ENCODE results near the gene TIMM29.

TIMM29 gene

DNA sequence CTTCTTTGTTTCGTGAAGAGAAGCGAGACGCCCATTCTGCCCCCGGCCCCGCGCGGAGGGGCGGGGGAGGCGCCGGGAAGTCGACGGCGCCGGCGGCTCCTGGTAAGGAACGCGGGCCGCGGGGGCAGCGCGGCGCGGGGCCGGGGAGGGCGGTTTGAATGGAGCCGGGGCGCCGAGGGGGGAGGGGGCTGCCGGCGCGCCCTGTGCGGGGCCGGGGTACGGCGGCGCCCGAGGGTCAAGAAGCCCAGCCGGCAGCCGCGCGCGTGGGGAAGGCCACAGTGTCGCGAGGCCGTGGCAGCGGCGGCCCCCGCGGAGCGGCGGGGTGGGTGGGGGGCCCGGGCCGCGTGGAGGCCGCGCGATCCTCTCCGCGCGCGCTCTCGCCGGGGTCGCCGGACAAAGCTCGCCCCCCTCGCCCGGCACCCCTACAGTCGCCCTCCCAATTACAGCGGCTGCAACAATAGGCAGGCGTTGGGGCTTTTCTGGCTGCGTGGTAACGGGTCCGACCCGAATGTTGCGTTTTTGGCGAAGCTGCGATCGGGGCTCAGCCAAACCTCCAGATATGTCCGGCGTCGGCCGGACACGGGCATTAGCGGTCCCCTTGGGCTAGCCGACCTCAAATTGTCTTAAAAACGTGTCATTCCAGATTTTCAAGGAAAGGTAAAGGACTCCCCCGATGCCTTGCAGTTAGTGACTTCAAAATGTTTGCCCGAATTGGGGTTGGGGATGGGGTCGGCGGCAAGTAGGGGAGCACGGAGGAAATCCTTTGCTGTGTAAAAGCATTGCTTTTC, 32.7 kb downstream of the TIMM29 start:
- Mint-ChIP-seq H3K27me3 (ENCODE audit: low read depth, poor library complexity) (no peaks in the 10 kb centered on the region), H3K27ac (peak overlapping the region; percentile 96), H3K36me3 (ENCODE audit: low read depth) (peaks cover 26% of the 10 kb centered on the region), H3K4me1 (peaks cover 37% of the 10 kb centered on the region), H3K9me3 (peaks cover 3% of the 10 kb centered on the region), H3K4me3 (peak overlapping the region; percentile 96)
- no peak for DNase-seq
- TF ChIP-seq, protein P1, sequence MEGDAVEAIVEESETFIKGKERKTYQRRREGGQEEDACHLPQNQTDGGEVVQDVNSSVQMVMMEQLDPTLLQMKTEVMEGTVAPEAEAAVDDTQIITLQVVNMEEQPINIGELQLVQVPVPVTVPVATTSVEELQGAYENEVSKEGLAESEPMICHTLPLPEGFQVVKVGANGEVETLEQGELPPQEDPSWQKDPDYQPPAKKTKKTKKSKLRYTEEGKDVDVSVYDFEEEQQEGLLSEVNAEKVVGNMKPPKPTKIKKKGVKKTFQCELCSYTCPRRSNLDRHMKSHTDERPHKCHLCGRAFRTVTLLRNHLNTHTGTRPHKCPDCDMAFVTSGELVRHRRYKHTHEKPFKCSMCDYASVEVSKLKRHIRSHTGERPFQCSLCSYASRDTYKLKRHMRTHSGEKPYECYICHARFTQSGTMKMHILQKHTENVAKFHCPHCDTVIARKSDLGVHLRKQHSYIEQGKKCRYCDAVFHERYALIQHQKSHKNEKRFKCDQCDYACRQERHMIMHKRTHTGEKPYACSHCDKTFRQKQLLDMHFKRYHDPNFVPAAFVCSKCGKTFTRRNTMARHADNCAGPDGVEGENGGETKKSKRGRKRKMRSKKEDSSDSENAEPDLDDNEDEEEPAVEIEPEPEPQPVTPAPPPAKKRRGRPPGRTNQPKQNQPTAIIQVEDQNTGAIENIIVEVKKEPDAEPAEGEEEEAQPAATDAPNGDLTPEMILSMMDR (IDR thresholded peaks at IDR 0.05): no peak

DNA sequence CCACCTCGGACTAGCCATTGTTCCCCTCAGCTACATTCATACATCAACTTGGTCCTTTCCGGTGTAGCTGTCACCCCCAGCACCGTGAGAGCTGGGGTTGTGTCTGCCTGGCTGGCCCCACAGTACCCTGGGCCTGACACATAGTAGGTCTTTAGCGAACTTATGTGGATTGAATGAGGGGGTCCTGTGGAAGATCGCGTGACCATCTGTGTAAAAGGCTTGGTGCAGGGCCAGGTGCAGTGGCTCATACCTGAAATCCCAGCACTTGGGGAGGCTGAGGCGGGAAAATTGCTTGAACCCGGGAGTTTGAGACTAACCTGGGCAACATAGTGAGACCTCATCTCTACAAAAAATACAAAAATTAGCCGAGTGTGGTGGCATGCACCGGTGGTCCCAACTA, 34.3 kb downstream of the TIMM29 start:
- TF ChIP-seq, protein P1 (IDR thresholded peaks at IDR 0.05): no peak
- Mint-ChIP-seq H3K36me3 (ENCODE audit: low read depth) (peaks cover 31% of the 10 kb centered on the region), H3K4me1 (peaks cover 46% of the 10 kb centered on the region), H3K9me3 (peaks cover 3% of the 10 kb centered on the region), H3K4me3 (peak overlapping the region; percentile 96), H3K27me3 (ENCODE audit: low read depth, poor library complexity) (no peaks in the 10 kb centered on the region), H3K27ac (peak overlapping the region; percentile 85)
- no peak for DNase-seq

DNA sequence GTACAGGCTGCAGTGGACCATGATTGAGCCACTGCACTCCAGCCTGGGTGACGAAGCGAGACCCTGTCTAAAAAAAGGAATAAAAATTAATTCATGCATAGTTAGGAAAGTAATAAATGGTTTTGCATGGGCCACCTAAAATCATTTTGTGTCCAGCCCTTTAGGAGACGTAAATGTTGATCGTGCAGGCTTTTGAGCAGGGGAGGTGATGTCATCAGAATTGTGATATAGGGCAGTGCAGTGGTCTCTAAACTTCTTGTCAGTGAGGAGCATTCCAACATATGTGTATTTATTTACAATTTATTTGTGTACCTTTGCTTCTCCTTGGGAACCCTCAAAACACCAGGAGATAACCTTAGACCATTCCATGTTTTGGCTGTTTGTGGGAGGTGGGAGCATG, 35.3 kb downstream of the TIMM29 start:
- Mint-ChIP-seq H3K4me3 (peak overlapping the region; percentile 23), H3K9me3 (peaks cover 3% of the 10 kb centered on the region), H3K36me3 (ENCODE audit: low read depth) (peaks cover 31% of the 10 kb centered on the region), H3K27ac (no peak overlapping the region), H3K27me3 (ENCODE audit: low read depth, poor library complexity) (no peaks in the 10 kb centered on the region), H3K4me1 (peaks cover 56% of the 10 kb centered on the region)
- TF ChIP-seq, protein P1 (IDR thresholded peaks at IDR 0.05): no peak
- DNase-seq: no peak

DNA sequence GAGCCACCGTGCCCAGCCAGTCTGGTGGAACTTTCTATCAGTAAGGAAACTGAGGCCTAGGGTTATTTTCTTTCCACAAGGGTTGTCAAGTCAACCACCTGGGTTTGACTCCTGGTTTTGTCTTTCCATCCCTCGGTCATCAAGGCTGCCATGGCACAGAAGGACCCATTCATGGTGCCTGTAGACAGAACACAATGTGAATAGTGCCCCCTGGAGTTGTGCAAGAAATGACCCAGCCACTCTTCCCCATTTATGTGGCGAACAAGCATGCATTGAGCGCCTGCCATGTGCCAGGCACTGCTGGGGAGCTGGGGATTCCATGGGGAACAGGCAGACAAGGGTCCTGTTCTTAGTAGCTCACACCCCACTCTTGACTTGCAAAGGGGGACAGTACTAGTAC, 36.3 kb downstream of the TIMM29 start:
- TF ChIP-seq, protein P1 (IDR thresholded peaks at IDR 0.05): no peak
- Mint-ChIP-seq H3K36me3 (ENCODE audit: low read depth) (peaks cover 30% of the 10 kb centered on the region), H3K27ac (no peak overlapping the region), H3K9me3 (peaks cover 3% of the 10 kb centered on the region), H3K4me1 (peaks cover 60% of the 10 kb centered on the region), H3K27me3 (ENCODE audit: low read depth, poor library complexity) (no peaks in the 10 kb centered on the region), H3K4me3 (no peak overlapping the region)
- no peak for DNase-seq

DNA sequence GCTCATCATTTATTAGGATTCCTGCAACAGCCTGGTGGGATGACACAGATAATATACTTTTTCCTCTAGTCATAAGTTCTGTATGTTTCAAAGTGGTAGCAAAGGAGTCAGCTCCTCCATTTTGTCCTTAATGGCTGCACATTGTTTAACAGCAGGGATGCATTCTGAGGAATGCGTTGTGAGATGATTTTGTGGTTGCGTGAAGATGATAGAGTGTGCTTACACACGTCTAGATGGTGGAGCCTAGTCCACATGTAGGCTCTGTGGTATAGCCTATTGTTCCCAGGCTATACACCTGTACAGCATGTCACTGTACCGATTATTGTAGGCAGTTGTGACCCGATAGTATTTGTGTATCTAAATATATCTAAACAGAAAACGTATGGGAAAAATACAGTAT, 36.8 kb downstream of the TIMM29 start:
- Mint-ChIP-seq H3K4me3 (peak overlapping the region; percentile 10), H3K27ac (no peak overlapping the region), H3K4me1 (peaks cover 65% of the 10 kb centered on the region), H3K36me3 (ENCODE audit: low read depth) (peaks cover 35% of the 10 kb centered on the region), H3K9me3 (peaks cover 3% of the 10 kb centered on the region), H3K27me3 (ENCODE audit: low read depth, poor library complexity) (no peaks in the 10 kb centered on the region)
- TF ChIP-seq, protein P1 (IDR thresholded peaks at IDR 0.05): no peak
- no peak for DNase-seq

DNA sequence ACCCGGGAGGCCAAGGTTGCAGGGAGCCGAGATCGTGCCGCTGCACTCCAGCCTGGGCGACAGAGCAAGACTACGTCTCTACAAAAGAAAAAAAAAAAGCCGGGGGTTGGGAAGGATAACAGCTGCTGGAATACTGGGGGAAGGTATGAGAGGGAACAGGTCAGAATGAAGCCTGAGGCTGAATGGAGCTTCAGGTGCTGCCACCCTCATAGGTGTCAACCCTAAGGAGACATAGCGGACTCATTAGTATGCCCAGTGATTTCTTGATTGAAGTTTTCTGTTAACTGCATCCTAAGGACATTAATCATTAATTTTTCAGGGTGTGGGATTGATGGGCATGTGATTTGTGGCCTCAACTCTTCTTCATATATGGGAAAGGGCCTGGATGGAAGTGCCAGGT, 38.2 kb downstream of the TIMM29 start:
- TF ChIP-seq, protein P1 (IDR thresholded peaks at IDR 0.05): no peak
- DNase-seq: no peak
- H3K36me3 Mint-ChIP-seq (ENCODE audit: low read depth): peaks cover 47% of the 10 kb centered on the region
- H3K27me3 Mint-ChIP-seq (ENCODE audit: low read depth, poor library complexity): no peaks in the 10 kb centered on the region
- peaks cover 13% of the 10 kb centered on the region for H3K9me3 Mint-ChIP-seq
- peaks cover 68% of the 10 kb centered on the region for H3K4me1 Mint-ChIP-seq
- H3K27ac Mint-ChIP-seq: peak overlapping the region; percentile 92
- no peak overlapping the region for H3K4me3 Mint-ChIP-seq

Data from nephron progenitor cell (in vitro differentiated cells).